Keratinocyte (primary cell): ENCODE data around the gene ATXN10. TPM values are rescaled to one million over a fixed set of nuclear protein-coding genes. Genes with fewer than 3 reads are reported as not detected.

ENCODE experiments used
- DNase-seq: peaks from one replicate; pipeline ENCODE4 v3.0.0-alpha.2; 2011; ENCODE audit warnings: low read depth, missing footprints, low spot score
- FAIRE-seq: peaks from 2 replicates; lab custom pipeline; 2011; peaks lifted over from hg19 to GRCh38; lab: Jason Lieb, UNC
- H2AFZ ChIP-seq: 2 replicates; pipeline ENCODE4 v1.6.0; 2012; ENCODE audit warnings: low read length, control low read depth, inconsistent platforms; ENCODE audit not compliant: control insufficient read depth
- H3K27ac ChIP-seq: 2 replicates; pipeline ENCODE4 v1.5.1; 2011; ENCODE audit warnings: low read length; ENCODE audit not compliant: control insufficient read depth, insufficient read depth
- H3K27me3 ChIP-seq: 3 replicates; pipeline ENCODE4 v1.6.0; 2011; ENCODE audit warnings: low read length; ENCODE audit not compliant: control insufficient read depth, insufficient read depth; ENCODE audit errors: extremely low read depth
- H3K36me3 ChIP-seq, 2 experiments: 2 replicates in 1 of 2; 3 replicates in 1 of 2; pipeline ENCODE4 v1.5.1; 2011; ENCODE audit warnings: low read length in 2 of 2, mild to moderate bottlenecking in 1 of 2; ENCODE audit not compliant: control insufficient read depth in 2 of 2, insufficient read depth in 2 of 2; ENCODE audit errors: extremely low read depth in 1 of 2
- H3K4me1 ChIP-seq: 3 replicates; pipeline ENCODE4 v1.5.1; 2011; ENCODE audit warnings: low read length; ENCODE audit not compliant: control insufficient read depth, insufficient read depth; ENCODE audit errors: extremely low read depth
- H3K4me2 ChIP-seq: 3 replicates; pipeline ENCODE4 v1.6.0; 2011; ENCODE audit warnings: low read depth, low read length; ENCODE audit not compliant: control insufficient read depth, insufficient read depth; ENCODE audit errors: extremely low read depth
- H3K4me3 ChIP-seq, 3 experiments: fragments of 200-600 bp in 1 of 3; sonication (generic) in 1 of 3; 2 replicates in 2 of 3; 3 replicates in 1 of 3; pipeline ENCODE4 v1.5.1; 2011 to 2016; ENCODE audit warnings: low read length in 3 of 3, mild to moderate bottlenecking in 3 of 3, control low read depth in 2 of 3, inconsistent platforms in 1 of 3, low read depth in 1 of 3, mixed read lengths in 1 of 3, mixed run types in 1 of 3, moderate library complexity in 1 of 3; ENCODE audit not compliant: control insufficient read depth in 2 of 3, insufficient read depth in 2 of 3; ENCODE audit errors: extremely low read depth in 1 of 3
- H3K79me2 ChIP-seq: 2 replicates; pipeline ENCODE4 v1.6.0; 2012; ENCODE audit warnings: low read length; ENCODE audit not compliant: control insufficient read depth, insufficient read depth
- H3K9ac ChIP-seq: 3 replicates; pipeline ENCODE4 v1.6.0; 2011; ENCODE audit warnings: low read length; ENCODE audit not compliant: control insufficient read depth, insufficient read depth; ENCODE audit errors: extremely low read depth
- H3K9me1 ChIP-seq: 3 replicates; pipeline ENCODE4 v1.6.0; 2011; ENCODE audit warnings: low read length; ENCODE audit not compliant: control insufficient read depth, insufficient read depth; ENCODE audit errors: extremely low read depth
- H3K9me3 ChIP-seq: 2 replicates; pipeline ENCODE4 v1.5.1; 2012; ENCODE audit warnings: low read depth, low read length; ENCODE audit not compliant: control insufficient read depth
- H4K20me1 ChIP-seq: 3 replicates; pipeline ENCODE4 v1.6.0; 2011; ENCODE audit warnings: low read length; ENCODE audit not compliant: control insufficient read depth, insufficient read depth; ENCODE audit errors: extremely low read depth
- EZH2 ChIP-seq: IDR thresholded peaks from one replicate; pipeline ENCODE4 v1.6.1; 2012; ENCODE audit warnings: inconsistent platforms, mild to moderate bottlenecking, low read length, moderate library complexity
- dilution Hi-C: fragments of 300-500 bp; cut with MboI; formaldehyde crosslinking; loops from one replicate; pipeline ENCODE4 v1.7.0; 2020; ENCODE audit warnings: low sequenced_read_pairs; ENCODE audit not compliant: extremely low pct_ligation_motif_present
- polyA plus RNA-seq, 5 experiments: library from polyadenylated mRNA; depleted of rRNA in 3 of 5; stranded (reverse) in 3 of 5; stranded (forward) in 1 of 5; unstranded in 1 of 5; fragments of >200 nt; gene quantifications; 1 replicate in 1 of 5; 2 replicates in 3 of 5; 3 replicates in 1 of 5; pipeline versions ENCODE4 v1.2.1 to v1.2.3, GENCODE V29; 2011 to 2012; ENCODE audit warnings: missing spikeins in 2 of 5, low read depth in 1 of 5, low replicate concordance in 1 of 5
- TF ChIP-seq, protein P1 (sequence below), 3 experiments: IDR thresholded peaks in 1 of 3; conservative IDR thresholded peaks in 1 of 3; optimal IDR thresholded peaks in 1 of 3; 2 replicates in 2 of 3; 3 replicates in 1 of 3; pipeline versions ENCODE3 to v1.5.1; 2011; ENCODE audit warnings: low read length in 3 of 3, mild to moderate bottlenecking in 3 of 3, moderate library complexity in 2 of 3, control low read depth in 1 of 3, inconsistent platforms in 1 of 3; ENCODE audit not compliant: insufficient read depth in 2 of 3; ENCODE audit errors: extremely low read depth in 1 of 3

ATXN10 gene
- polyA plus RNA-seq, 1 donor (not counting 4 experiments of a cell fraction or from before 2014, with no cell fraction given) = 276 TPM

DNA sequence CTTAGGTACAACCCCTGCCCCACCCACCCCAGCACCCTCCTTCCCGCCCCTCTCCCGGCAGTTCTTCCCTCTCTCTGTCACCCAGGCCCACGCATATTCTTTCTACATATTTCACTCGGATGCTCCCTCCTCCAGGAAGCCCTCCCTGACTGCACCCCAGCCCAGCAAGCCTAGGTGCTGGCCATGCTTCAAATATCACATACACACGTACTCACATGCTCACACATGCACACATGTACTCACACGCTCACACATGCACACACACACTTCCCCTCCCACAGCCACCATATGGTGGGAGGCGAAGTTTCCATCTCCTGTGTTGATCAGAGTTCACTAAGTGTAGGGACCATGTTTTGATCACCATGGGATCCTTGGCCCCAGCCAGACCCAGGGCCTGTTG, 214.9 kb downstream of the ATXN10 start:
- no peaks in the 10 kb centered on the region for H3K9me1 ChIP-seq
- H3K27ac ChIP-seq = no peak overlapping the region
- TF ChIP-seq EZH2 = no peak
- TF ChIP-seq, protein P1, sequence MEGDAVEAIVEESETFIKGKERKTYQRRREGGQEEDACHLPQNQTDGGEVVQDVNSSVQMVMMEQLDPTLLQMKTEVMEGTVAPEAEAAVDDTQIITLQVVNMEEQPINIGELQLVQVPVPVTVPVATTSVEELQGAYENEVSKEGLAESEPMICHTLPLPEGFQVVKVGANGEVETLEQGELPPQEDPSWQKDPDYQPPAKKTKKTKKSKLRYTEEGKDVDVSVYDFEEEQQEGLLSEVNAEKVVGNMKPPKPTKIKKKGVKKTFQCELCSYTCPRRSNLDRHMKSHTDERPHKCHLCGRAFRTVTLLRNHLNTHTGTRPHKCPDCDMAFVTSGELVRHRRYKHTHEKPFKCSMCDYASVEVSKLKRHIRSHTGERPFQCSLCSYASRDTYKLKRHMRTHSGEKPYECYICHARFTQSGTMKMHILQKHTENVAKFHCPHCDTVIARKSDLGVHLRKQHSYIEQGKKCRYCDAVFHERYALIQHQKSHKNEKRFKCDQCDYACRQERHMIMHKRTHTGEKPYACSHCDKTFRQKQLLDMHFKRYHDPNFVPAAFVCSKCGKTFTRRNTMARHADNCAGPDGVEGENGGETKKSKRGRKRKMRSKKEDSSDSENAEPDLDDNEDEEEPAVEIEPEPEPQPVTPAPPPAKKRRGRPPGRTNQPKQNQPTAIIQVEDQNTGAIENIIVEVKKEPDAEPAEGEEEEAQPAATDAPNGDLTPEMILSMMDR (optimal IDR thresholded peaks at IDR 0.05 in 1 of 3, IDR thresholded peaks at IDR 0.05 in 1 of 3, conservative IDR thresholded peaks at IDR 0.05 in 1 of 3; ENCODE audit: extremely low read depth in 1 of 3, insufficient read depth in 2 of 3, low read length in 3 of 3) = no peak
- H3K36me3 ChIP-seq = no peaks in the 10 kb centered on the region
- no peak overlapping the region for H3K4me3 ChIP-seq
- no peak overlapping the region for H3K9ac ChIP-seq
- H3K27me3 ChIP-seq = peaks cover 30% of the 10 kb centered on the region
- H3K4me1 ChIP-seq = peaks cover 10% of the 10 kb centered on the region
- no peaks in the 10 kb centered on the region for H4K20me1 ChIP-seq
- H3K9me3 ChIP-seq = no peaks in the 10 kb centered on the region
- H2AFZ ChIP-seq = no peak overlapping the region
- H3K79me2 ChIP-seq = no peaks in the 10 kb centered on the region
- H3K4me2 ChIP-seq = no peak overlapping the region
- FAIRE-seq (no peak), DNase-seq (no peak)
- dilution Hi-C loops = no loop called here

DNA sequence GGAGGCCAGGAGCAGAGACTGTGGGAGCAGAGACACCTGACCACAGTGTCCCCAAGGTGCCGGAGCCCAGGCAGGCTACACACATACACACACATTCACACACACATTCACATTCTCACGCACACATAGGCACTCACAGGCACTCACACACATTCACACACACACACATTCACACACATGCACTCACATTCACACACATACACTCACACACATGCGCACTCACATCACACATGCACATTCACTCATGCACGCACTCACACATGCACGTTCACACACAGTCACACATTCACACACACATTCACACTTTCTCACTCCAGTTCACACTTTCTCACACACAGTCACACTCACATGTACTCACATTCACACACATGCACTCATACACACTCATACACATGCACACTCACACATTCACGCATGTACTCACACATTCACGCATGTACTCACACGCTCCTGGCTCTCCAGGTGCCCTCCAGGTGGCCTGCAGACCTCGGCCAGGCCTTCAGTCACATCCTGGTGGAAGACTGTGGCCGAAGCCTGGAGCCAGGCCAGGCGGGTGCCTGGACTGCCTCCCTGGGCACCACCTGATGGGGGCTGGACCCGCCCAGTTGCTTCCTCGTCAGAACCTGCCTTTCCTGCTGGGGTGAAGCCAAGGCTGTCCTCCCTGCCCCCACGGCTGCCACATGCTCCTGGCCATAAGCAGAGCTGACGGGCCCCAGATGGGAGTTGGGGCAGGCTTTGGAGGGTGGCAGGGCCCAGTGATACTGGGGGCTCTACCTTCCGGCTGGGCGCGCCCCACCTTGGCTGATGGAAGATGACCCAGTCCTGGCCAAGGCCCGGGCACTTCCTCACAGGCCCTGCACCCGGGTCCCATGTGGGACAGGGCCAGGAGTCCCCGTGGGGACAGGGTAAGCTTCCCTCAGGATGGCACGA, 215.8 kb downstream of the ATXN10 start:
- H3K4me2 ChIP-seq = no peak overlapping the region

More for the DNA sequence above, 215.8 kb downstream of the ATXN10 start:
- H3K9me3 ChIP-seq = no peaks in the 10 kb centered on the region
- peaks cover 10% of the 10 kb centered on the region for H3K4me1 ChIP-seq
- TF ChIP-seq EZH2 = no peak
- TF ChIP-seq, protein P1 (optimal IDR thresholded peaks at IDR 0.05 in 1 of 3, IDR thresholded peaks at IDR 0.05 in 1 of 3, conservative IDR thresholded peaks at IDR 0.05 in 1 of 3; ENCODE audit: extremely low read depth in 1 of 3, insufficient read depth in 2 of 3, low read length in 3 of 3) = no peak
- dilution Hi-C loops = no loop called here
- no peaks in the 10 kb centered on the region for H3K36me3 ChIP-seq
- no peak overlapping the region for H3K4me3 ChIP-seq
- H3K9ac ChIP-seq = no peak overlapping the region
- peaks cover 26% of the 10 kb centered on the region for H3K27me3 ChIP-seq
- H4K20me1 ChIP-seq = no peaks in the 10 kb centered on the region
- H2AFZ ChIP-seq = no peak overlapping the region
- H3K27ac ChIP-seq = no peak overlapping the region
- FAIRE-seq = peak; percentile 73
- no peaks in the 10 kb centered on the region for H3K79me2 ChIP-seq
- DNase-seq = no peak
- H3K9me1 ChIP-seq = no peaks in the 10 kb centered on the region
